K562 (cell line): ENCODE data around the gene TDRD10. TPM values are rescaled to one million over a fixed set of nuclear protein-coding genes. Genes with fewer than 3 reads are reported as not detected.

ENCODE experiments used
- BRF2 ChIP-seq: IDR thresholded peaks from 3 replicates; pipeline ENCODE4 v1.6.1; 2011; ENCODE audit warnings: borderline replicate concordance, mild to moderate bottlenecking; ENCODE audit not compliant: insufficient read length, insufficient read depth
- CHAMP1 ChIP-seq: fragments of 450-650 bp; IDR thresholded peaks from 2 replicates; pipeline ENCODE4 v1.6.1; 2016; ENCODE audit warnings: mild to moderate bottlenecking
- CREB3L1 ChIP-seq: fragments of 450-650 bp; IDR thresholded peaks from 2 replicates; pipeline ENCODE4 v1.6.1; 2014; ENCODE audit warnings: low read depth, mild to moderate bottlenecking, moderate library complexity, borderline replicate concordance
- CTBP1 ChIP-seq: fragments of 450-650 bp; IDR thresholded peaks from 2 replicates; pipeline ENCODE4 v1.6.1; 2016; ENCODE audit warnings: borderline replicate concordance
- DACH1 ChIP-seq: fragments of 450-650 bp; IDR thresholded peaks from 2 replicates; pipeline ENCODE4 v1.6.1; 2018; ENCODE audit not compliant: partially characterized antibody
- ETS2 ChIP-seq: IDR thresholded peaks from 2 replicates; pipeline ENCODE4 v1.6.1; 2016; ENCODE audit warnings: borderline replicate concordance, missing genetic modification characterization, mild to moderate bottlenecking, moderate library complexity, missing compliant biosample characterization; ENCODE audit not compliant: poor library complexity, severe bottlenecking
- FOXA1 ChIP-seq: fragments of 450-650 bp; IDR thresholded peaks from 2 replicates; pipeline ENCODE4 v1.6.1; 2016; ENCODE audit warnings: mild to moderate bottlenecking, borderline replicate concordance
- FOXK2 ChIP-seq, 2 experiments: fragments of 450-650 bp; IDR thresholded peaks in 1 of 2; conservative IDR thresholded peaks in 1 of 2; 2 replicates each; pipeline ENCODE4 v1.6.1; 2016; ENCODE audit warnings: low read depth in 2 of 2, mild to moderate bottlenecking in 1 of 2
- IFI16 ChIP-seq: fragments of 250-450 bp; sonication (Bioruptor Pico); IDR thresholded peaks from 2 replicates; pipeline ENCODE4 v2.1.2; 2022; ENCODE audit warnings: mild to moderate bottlenecking, inconsistent platforms
- MAFF ChIP-seq: IDR thresholded peaks from 2 replicates; pipeline ENCODE4 v1.6.1; 2012; ENCODE audit warnings: low read length, improper control_type of control experiment
- MLX ChIP-seq, 2 experiments: fragments of 450-650 bp in 1 of 2; sonication (generic) in 1 of 2; formaldehyde crosslinking; conservative IDR thresholded peaks; 2 replicates each; pipeline versions ENCODE4 v1.4.0 to v1.8.1; 2020 to 2022; ENCODE audit warnings: mild to moderate bottlenecking in 1 of 2, missing genetic modification reagents in 1 of 2
- NEUROD1 ChIP-seq: fragments of 150-350 bp; IDR thresholded peaks from 2 replicates; pipeline ENCODE4 v1.6.1; 2014; ENCODE audit warnings: borderline replicate concordance, low read length, low read depth; ENCODE audit not compliant: partially characterized antibody
- SP1 ChIP-seq: sonication (generic); formaldehyde crosslinking; IDR thresholded peaks from 2 replicates; pipeline ENCODE4 v1.8.1; 2022; ENCODE audit warnings: mild to moderate bottlenecking, missing genetic modification reagents
- SPI1 ChIP-seq: IDR thresholded peaks from 2 replicates; pipeline ENCODE4 v1.6.1; 2011; ENCODE audit warnings: low read depth, low read length, control low read depth, borderline replicate concordance
- SRSF9 ChIP-seq: fragments of 200-400 bp; formaldehyde crosslinking; IDR thresholded peaks from 2 replicates; pipeline ENCODE4 v1.6.1; 2017; ENCODE audit warnings: low read depth, low read length, borderline replicate concordance
- ZNF23 ChIP-seq: fragments of 250-450 bp; sonication (Bioruptor Pico); IDR thresholded peaks from 2 replicates; pipeline ENCODE4 v1.4.0; 2020; ENCODE audit warnings: mild to moderate bottlenecking
- ZNF79 ChIP-seq: fragments of 250-450 bp; sonication (Bioruptor Pico); IDR thresholded peaks from 2 replicates; pipeline ENCODE4 v1.4.0; 2020; ENCODE audit warnings: low read depth, mild to moderate bottlenecking, moderate library complexity
- polyA plus RNA-seq, 8 experiments: library from polyadenylated mRNA; depleted of rRNA in 4 of 8; stranded (reverse) in 5 of 8; unstranded in 3 of 8; fragments of >200 nt; fragmentation: Nextera tagmentation in 2 of 8; fragmentation: Illumina TruSeq in 1 of 8; extraction: Ambion mirVana in 2 of 8; extraction: Trizol in 1 of 8; gene quantifications; 2 replicates each; pipeline versions ENCODE4 v1.2.1 to v1.2.3, GENCODE V29; 2011 to 2014; ENCODE audit warnings: inconsistent platforms in 1 of 8, missing spikeins in 1 of 8
- total RNA-seq, 7 experiments: library from RNA; depleted of rRNA in 6 of 7; stranded (reverse); fragments of >200 nt in 6 of 7; fragmentation: Illumina TruSeq in 2 of 7; extraction: Trizol in 2 of 7; gene quantifications; 2 replicates each; pipeline versions ENCODE4 v1.2.1 to v1.2.3, GENCODE V29; 2011 to 2021; ENCODE audit warnings: low replicate concordance in 1 of 7
- TF ChIP-seq, protein P1 (sequence below): fragments of 250-450 bp; sonication (Bioruptor Pico); IDR thresholded peaks from 2 replicates; pipeline ENCODE4 v1.5.0; 2021; ENCODE audit warnings: mild to moderate bottlenecking, borderline replicate concordance

The TDRD10 gene
- total and polyA plus RNA-seq, 9 of the 15 experiments (the other 6 are each of a cell fraction or from before 2014, with no cell fraction given) = not detected

GRCh38 chr1:154558720-154559465 lies 56.9 kb downstream of the TDRD10 start (continued):
- TF ChIP-seq BRF2 (no peak), IFI16 (CRISPR knock-in tag) (no peak), DACH1 (no peak), FOXA1 (no peak), MAFF (no peak), SPI1 (no peak), CTBP1 (peak; percentile 75), ETS2 (tag) (no peak), ZNF23 (CRISPR knock-in tag) (no peak), CHAMP1 (no peak), NEUROD1 (no peak), FOXK2 (conservative IDR thresholded peaks at IDR 0.05 in 1 of 2, IDR thresholded peaks at IDR 0.05 in 1 of 2; ENCODE audit: low read depth in 2 of 2) (peak; percentile 78 to 94; a peak in 3 of 4 replicates), MLX (CRISPR knock-in tag; conservative IDR thresholded peaks at IDR 0.05) (peak in 1 of 2 experiments; percentile 98; a peak in 1 of 4 replicates), CREB3L1 (peak; percentile 73; the same call in 1 of the 2 replicates), ZNF79 (CRISPR knock-in tag) (no peak), SRSF9 (no peak), SP1 (CRISPR knock-in tag) (peak; percentile 97)
- TF ChIP-seq, protein P1, sequence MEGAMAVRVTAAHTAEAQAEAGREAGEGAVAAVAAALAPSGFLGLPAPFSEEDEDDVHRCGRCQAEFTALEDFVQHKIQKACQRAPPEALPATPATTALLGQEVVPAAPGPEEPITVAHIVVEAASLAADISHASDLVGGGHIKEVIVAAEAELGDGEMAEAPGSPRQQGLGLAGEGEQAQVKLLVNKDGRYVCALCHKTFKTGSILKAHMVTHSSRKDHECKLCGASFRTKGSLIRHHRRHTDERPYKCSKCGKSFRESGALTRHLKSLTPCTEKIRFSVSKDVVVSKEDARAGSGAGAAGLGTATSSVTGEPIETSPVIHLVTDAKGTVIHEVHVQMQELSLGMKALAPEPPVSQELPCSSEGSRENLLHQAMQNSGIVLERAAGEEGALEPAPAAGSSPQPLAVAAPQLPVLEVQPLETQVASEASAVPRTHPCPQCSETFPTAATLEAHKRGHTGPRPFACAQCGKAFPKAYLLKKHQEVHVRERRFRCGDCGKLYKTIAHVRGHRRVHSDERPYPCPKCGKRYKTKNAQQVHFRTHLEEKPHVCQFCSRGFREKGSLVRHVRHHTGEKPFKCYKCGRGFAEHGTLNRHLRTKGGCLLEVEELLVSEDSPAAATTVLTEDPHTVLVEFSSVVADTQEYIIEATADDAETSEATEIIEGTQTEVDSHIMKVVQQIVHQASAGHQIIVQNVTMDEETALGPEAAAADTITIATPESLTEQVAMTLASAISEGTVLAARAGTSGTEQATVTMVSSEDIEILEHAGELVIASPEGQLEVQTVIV (CRISPR knock-in tag) = no peak
